GM21528 (cell line): ENCODE results near the gene ANKS6.

Experiments used
- ATAC-seq: cut with Tn5 transposase; IDR thresholded peaks from one replicate; pipeline ENCODE4 v1.9.1; 2021; ENCODE audit warnings: mild to moderate bottlenecking, moderate library complexity; ENCODE audit not compliant: unreplicated experiment, low FRiP score

Gene ANKS6

GRCh38 chr9:98793031-98793430, 3.3 kb downstream of the ANKS6 start:
- no peak for ATAC-seq

GRCh38 chr9:98791608-98792490, 4.5 kb downstream of the ANKS6 start:
- ATAC-seq = no peak

- no peak for ATAC-seq
Measured at GRCh38 chr9:98790842-98791607, 5.3 kb downstream of the ANKS6 start.

DNA sequence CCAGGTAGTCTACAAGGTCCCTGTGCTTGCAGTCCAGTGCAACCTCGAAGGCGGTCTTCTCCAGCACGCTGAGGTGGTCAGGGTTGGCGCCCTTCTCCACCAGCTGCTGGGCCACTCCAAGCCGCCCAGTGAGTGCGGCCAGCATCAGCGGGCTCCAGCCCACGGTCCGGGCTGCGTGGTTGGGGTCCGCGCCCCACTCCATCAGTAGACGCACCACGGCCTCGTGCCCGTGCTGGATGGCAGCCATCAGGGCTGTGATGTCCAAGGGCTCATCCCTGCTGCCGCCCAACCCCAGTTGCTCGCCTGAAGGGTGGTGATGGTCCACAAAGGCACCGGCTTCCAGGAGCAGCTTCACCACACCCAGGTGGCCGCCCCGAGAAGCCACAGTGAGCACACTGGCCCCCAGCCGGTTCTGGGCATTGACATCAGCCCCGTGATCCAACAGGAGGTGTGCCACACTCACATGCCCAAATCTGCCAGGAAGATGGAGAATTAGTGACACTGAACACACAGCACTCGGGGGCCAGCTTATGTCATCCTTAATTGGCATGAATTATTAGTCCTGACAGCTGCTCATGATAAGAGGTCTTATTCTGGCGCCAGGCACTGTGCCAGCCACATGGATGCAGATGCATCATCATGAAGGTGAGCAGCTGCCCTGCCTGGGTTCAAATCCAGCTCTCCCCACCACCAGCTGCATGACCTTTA, 6.1 kb downstream of the ANKS6 start:
- no peak for ATAC-seq

- ATAC-seq = no peak
Measured at GRCh38 chr9:98789483-98790133, 6.7 kb downstream of the ANKS6 start.

- ATAC-seq = no peak
Measured at GRCh38 chr9:98787766-98788335, 8.5 kb downstream of the ANKS6 start.

GRCh38 chr9:98786750-98787510, 9.4 kb downstream of the ANKS6 start:
- no peak for ATAC-seq

GRCh38 chr9:98784831-98785806, 11.2 kb downstream of the ANKS6 start:
- no peak for ATAC-seq

DNA sequence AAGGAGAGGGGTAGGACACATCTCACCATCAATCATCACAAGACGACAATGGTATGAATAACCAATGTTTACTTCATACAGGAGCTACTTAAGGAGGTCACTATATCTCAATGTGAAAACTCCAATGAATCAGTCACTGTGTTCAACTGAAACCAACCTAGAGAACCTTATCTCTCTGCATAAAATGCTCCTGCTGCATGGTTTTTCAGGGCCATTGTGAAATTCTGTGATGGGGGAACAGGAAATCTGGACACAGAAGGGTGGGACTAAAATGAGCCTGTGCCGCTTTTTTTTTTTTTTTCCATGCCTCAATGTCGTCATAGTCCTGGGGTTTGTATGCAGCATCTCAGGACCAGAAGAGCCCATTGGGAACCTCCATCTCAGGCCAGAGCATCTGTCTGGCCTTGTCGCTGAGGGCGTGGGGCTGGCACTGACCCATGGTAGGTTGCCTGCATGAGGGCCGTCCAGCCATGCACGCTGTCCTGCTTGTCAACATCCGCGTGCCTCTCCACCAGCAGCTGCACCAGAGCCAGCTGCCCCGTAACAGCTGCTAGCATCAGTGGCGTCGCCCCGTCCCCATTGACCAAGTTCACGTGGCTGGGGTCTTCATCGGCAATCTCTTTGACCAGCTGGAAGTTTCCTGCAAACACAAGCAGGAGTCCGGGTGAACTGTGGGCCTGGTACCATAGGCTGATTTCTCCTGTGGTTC, 12.7 kb downstream of the ANKS6 start:
- ATAC-seq = no peak

DNA sequence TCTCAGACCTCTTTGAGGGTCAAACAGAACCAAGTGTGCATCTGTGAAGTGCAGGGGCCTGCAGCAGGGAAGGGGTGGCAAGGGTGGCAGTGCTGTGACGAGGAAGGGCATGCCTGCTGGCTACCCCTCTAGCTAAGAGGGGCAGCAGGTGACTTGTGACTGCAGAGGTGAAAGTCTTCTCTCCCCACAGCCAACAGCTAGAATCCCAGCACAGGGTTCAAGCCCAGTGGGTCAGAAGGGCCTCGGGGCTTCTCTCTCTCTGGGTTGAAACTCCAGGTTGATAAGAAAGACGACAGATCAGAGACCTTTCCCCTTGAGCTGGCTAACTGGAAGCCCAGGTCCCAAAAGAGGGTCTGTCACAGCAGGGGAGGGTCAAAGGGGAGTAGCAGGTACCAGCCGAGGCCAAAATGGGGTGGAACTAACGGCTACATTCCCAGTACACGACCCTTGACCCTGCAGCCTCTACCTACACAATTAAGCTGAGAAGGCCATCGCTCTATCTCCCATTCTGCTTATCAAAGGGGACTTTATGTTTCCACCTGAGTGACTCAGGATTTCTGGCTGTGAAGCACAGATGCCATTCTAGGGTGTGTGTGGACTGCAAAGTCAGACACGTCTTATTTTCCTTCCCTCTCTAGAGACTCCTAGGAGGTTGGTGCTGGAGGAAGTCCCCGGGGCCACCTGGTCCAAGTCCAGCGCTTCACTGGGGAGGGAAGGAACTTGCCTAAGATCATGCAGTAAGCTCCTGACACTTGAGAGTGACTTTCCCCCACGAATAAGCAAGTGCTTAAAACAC, 14.6 kb downstream of the ANKS6 start:
- no peak for ATAC-seq

DNA sequence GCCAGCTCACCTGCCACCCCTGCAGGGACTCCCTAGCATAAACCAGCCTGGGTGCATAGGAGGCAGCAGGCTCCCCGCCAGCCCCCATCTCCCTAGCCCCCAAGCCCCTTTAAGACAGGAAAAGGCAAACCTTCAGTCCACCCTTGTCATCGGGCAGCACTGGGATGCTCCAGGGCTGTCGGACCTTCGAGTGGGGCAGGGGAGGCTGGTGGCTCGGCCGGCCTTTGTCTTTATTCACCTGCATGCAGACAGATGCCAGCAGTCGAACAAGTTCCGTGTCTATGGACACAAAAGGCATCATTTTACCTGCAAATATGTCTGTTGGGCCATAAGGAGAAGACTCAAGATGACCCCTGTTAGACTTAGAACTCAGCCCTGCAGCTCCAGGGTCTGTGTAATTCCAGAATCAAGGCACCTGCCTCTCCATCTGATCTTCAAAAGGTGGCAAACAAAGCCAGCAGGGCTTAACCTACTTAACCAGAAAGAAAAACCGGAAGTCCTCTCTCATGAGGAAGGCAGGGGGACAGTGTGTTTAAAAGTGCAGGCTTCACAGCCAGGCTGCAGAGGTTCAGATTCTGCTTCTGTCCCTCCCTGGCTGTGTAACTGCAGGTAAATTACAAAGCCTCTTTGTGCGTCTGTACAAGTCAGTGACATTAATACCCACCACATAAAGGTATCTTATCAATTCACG, 16.2 kb downstream of the ANKS6 start:
- ATAC-seq = no peak

DNA sequence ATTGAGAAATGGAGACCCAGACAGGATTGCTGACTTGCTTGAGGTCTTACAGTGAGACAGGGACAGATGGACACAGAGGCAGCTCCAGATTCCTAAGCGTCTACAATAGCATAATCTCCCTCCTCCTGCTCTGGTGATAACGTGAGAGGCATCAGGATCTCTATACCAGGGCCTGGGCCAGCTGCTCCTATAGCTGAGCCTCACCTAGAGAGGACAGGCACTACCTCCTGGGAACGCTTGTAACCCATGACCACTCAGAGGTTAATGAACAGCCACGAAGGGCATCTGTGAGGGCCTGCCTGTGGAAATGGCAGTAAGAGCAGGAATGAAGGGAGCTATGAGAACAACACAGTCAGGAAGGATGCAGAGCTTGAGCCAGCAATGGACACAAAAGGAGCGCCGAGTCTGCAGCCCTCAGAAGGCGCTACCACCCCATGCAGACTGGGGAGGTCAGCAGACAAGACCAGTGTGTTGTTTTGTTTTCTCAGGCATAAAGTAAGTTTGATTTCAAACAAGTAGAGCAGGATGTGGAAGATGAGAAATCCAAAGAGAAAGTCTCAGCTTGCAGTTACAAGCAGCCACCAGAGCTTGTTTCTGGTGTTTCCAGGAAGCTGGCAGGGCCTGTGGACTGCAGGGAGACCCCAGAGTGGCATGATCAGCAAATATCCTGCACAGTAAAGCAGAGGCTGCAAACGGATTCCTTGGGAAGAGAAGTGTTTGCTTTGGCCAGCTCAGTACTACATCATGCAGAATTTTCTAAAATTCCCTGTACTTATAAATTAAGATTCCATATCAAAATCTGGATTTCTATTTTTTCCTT, 17.4 kb downstream of the ANKS6 start:
- ATAC-seq = no peak

DNA sequence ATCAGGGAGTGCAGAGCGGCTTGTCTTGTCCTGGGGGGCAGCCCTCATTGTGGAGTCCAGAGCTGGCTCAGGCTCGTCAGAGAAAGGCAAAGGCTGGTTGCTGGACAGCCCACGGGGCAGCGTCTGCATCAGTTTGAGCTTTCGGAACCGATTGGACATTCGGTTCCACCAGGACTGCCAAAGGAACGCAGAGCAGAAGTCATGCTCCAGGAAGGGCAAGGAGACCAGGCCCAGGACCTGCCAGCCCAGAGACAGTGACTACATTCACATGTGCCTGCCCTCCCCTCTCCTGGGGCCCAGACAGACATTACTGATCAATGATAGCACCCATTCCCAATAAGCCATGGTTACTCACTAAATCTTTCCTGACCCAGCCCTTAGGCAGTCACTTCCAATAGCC, 18.1 kb downstream of the ANKS6 start:
- no peak for ATAC-seq

- ATAC-seq = no peak
Measured at GRCh38 chr9:98777618-98778017, 18.7 kb downstream of the ANKS6 start.

DNA sequence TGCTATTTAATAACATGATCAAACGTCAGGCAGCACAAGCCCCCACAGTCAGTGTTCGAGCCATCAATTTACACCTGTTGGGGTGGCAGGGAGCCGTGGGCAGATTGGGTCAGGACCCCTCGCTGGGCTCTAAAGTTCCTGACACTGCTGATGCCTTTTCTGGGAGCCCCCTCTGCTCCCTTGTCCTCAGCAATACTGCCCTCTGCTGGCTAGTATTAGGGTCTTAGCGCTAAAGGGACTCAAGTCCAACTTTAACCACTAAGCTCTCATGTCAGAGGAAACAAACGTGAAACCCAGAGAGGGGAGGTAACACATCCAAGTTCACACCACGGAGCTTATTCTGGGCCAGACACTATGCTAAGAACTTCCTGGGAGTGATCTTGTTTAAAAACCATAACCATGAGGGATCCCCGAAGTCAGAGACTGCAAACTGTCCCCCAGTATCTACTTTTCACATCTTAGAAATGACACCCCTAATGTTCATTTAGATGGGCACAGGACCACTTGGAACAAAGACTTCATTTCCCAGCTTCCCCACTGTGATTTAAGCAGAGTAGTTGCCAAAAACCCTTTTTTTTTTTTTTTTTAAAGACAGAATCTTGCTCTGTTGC, 20.4 kb downstream of the ANKS6 start:
- ATAC-seq = no peak
